RWPE2 (cell line): ENCODE measurements around the gene CHD2.

ENCODE experiments used
- ATAC-seq: fragments of 200-7000 bp; cut with Tn5 transposase; 3 replicates; pipeline ENCODE4 v1.9.1; 2021; ENCODE audit warnings: low read depth
- DNase-seq: peaks from one replicate; pipeline ENCODE4 v3.0.0-alpha.2; 2020; ENCODE audit warnings: low spot score
- H3K27ac ChIP-seq: fragments of 450-650 bp; 2 replicates; pipeline ENCODE4 v1.5.1; 2017; ENCODE audit warnings: mild to moderate bottlenecking; ENCODE audit not compliant: poor library complexity, severe bottlenecking
- H3K27me3 ChIP-seq: fragments of 250-450 bp; sonication (Bioruptor Pico); 2 replicates; pipeline ENCODE4 v1.5.1; 2021; ENCODE audit warnings: mild to moderate bottlenecking, moderate library complexity; ENCODE audit not compliant: insufficient read depth, poor library complexity, severe bottlenecking
- H3K36me3 ChIP-seq: fragments of 250-450 bp; sonication (Bioruptor Pico); 2 replicates; pipeline ENCODE4 v1.5.1; 2020; ENCODE audit warnings: low read depth, mild to moderate bottlenecking, moderate library complexity
- H3K4me1 ChIP-seq: fragments of 250-450 bp; sonication (Bioruptor Pico); 2 replicates; pipeline ENCODE4 v1.5.1; 2021; ENCODE audit warnings: mild to moderate bottlenecking, moderate library complexity; ENCODE audit not compliant: insufficient read depth, poor library complexity, severe bottlenecking
- H3K4me3 ChIP-seq: fragments of 250-450 bp; sonication (Bioruptor Pico); 2 replicates; pipeline ENCODE4 v1.5.1; 2021; ENCODE audit warnings: mild to moderate bottlenecking, moderate library complexity; ENCODE audit not compliant: severe bottlenecking
- H3K9me3 ChIP-seq: fragments of 250-450 bp; sonication (Bioruptor Pico); 2 replicates; pipeline ENCODE4 v1.5.1; 2021; ENCODE audit warnings: mild to moderate bottlenecking, moderate library complexity; ENCODE audit not compliant: severe bottlenecking
- CTCF ChIP-seq: fragments of 450-650 bp; IDR thresholded peaks from one replicate; pipeline ENCODE4 v1.5.1; 2017; ENCODE audit warnings: mild to moderate bottlenecking, moderate library complexity; ENCODE audit not compliant: poor library complexity, severe bottlenecking

CHD2 gene

DNA sequence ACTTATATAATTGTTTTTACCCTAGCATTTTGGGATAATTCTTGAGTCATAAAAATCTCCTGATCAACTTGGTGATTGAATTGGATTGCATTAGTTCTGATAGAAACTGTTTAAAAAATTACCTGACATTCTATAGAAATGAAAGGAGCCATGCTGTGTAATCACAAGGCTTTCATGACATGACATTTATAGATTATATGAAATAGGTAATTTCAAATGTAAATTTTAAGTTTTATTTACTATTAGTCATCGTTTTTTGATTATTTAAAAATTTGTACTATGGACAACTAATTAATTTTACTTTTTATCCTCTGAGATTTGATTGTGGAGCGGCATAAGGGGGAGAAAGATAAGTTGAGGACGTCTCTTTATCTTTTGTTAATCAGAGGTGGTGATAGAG, 12.3 kb upstream of the CHD2 start:
- ATAC-seq (no peak), DNase-seq (no peak)
- no peaks in the 10 kb centered on the region for H3K27me3 ChIP-seq
- H3K4me1 ChIP-seq = peaks cover 32% of the 10 kb centered on the region
- no peaks in the 10 kb centered on the region for H3K9me3 ChIP-seq
- peaks cover 96% of the 10 kb centered on the region for H3K36me3 ChIP-seq
- no peak overlapping the region for H3K4me3 ChIP-seq
- peak overlapping the region; percentile 89 for H3K27ac ChIP-seq
- no peak for TF ChIP-seq CTCF

- DNase-seq = no peak
- H3K27ac ChIP-seq = no peak overlapping the region
- no peaks in the 10 kb centered on the region for H3K27me3 ChIP-seq
- H3K9me3 ChIP-seq = no peaks in the 10 kb centered on the region
- no peak overlapping the region for H3K4me3 ChIP-seq
- peaks cover 32% of the 10 kb centered on the region for H3K4me1 ChIP-seq
- peaks cover 100% of the 10 kb centered on the region for H3K36me3 ChIP-seq
- no peak for TF ChIP-seq CTCF
- ATAC-seq = no peak
Observed at GRCh38 chr15:92889390-92890107, 10.6 kb upstream of the CHD2 start.

DNA sequence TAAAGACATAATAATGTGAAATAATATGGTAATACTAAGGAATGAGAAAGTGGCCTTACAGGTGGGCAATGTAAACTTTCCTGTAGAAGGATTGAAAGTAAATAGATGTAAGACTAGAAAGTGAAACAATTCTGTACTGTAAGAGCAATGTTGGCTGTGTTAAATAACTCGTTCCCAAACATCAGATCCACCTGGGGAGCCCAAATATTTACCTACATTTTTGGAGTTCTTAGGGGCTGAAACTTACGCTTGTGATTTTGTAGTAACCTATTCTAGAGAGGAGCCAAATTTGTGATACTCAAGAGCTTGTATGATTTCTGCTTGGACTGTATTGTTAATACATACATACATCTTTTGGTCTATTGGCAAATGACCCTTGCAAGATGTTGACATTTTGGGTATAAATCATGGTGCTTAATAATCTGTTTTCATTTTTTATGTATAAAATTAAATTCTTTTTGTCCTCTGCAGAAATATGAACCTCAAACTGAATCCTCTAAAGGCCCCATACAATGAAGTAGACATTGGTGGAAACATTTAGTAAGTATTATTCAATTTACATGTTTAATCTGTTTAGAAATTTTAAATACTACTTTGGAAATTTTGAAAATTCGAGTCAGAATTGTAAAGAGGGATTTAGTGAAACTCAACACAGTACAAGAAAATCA, 8.5 kb upstream of the CHD2 start:
- Histone ChIP-seq H3K27ac (no peak overlapping the region), H3K27me3 (no peaks in the 10 kb centered on the region), H3K4me3 (no peak overlapping the region), H3K36me3 (peaks cover 100% of the 10 kb centered on the region), H3K9me3 (no peaks in the 10 kb centered on the region), H3K4me1 (peaks cover 35% of the 10 kb centered on the region)
- DNase-seq (no peak), ATAC-seq (no peak)
- TF ChIP-seq CTCF = no peak

- peaks cover 31% of the 10 kb centered on the region for H3K4me1 ChIP-seq
- ATAC-seq (no peak), DNase-seq (no peak)
- H3K4me3 ChIP-seq = no peak overlapping the region
- no peaks in the 10 kb centered on the region for H3K27me3 ChIP-seq
- H3K9me3 ChIP-seq = no peaks in the 10 kb centered on the region
- H3K36me3 ChIP-seq = peaks cover 100% of the 10 kb centered on the region
- H3K27ac ChIP-seq = no peak overlapping the region
- TF ChIP-seq CTCF = no peak
Observed at GRCh38 chr15:92892201-92892555, 7.9 kb upstream of the CHD2 start.

DNA sequence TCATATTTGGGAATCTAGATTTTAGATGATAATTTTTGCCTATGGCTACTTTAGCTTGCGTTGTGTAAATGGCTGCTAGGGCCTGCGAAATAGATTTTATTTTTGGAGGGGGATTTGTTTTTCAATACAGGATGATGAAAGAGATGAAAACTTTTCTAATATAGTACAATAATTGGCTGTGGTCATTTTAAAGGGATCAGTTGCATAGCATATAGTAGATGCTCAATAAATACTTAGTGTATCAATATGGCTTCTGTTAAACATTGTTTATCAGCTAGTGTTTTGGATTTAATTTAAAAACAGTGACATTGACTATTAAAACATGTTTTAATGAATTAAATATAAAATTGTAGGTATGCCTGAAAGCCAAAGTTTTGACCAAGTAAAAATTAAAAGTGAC, 6.9 kb upstream of the CHD2 start:
- no peaks in the 10 kb centered on the region for H3K27me3 ChIP-seq
- DNase-seq (no peak), ATAC-seq (no peak)
- H3K4me3 ChIP-seq = no peak overlapping the region
- no peak for TF ChIP-seq CTCF
- peaks cover 21% of the 10 kb centered on the region for H3K4me1 ChIP-seq
- H3K9me3 ChIP-seq = no peaks in the 10 kb centered on the region
- no peak overlapping the region for H3K27ac ChIP-seq
- H3K36me3 ChIP-seq = peaks cover 100% of the 10 kb centered on the region
